ENCODE results near the gene TRIM72.
"Not testable (repeated sequence)": the region's sequence is repeated elsewhere in the genome, so short reads cannot be mapped to it uniquely, and the experiment has no call there.

The TRIM72 gene, protein sequence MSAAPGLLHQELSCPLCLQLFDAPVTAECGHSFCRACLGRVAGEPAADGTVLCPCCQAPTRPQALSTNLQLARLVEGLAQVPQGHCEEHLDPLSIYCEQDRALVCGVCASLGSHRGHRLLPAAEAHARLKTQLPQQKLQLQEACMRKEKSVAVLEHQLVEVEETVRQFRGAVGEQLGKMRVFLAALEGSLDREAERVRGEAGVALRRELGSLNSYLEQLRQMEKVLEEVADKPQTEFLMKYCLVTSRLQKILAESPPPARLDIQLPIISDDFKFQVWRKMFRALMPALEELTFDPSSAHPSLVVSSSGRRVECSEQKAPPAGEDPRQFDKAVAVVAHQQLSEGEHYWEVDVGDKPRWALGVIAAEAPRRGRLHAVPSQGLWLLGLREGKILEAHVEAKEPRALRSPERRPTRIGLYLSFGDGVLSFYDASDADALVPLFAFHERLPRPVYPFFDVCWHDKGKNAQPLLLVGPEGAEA

GRCh38 chr16:31213877-31214707 lies at the start of gene TRIM72:
Gene TRIM72 (plus strand): TSS chr16:31214119. CDS start chr16:31214739, 620 bp downstream.
- no peak for DNase-seq (ENCODE audit: low spot score)

GRCh38 chr16:31167315-31167714 lies 46.6 kb upstream of the TRIM72 start:
- DNase-seq (ENCODE audit: low spot score) = no peak

DNA sequence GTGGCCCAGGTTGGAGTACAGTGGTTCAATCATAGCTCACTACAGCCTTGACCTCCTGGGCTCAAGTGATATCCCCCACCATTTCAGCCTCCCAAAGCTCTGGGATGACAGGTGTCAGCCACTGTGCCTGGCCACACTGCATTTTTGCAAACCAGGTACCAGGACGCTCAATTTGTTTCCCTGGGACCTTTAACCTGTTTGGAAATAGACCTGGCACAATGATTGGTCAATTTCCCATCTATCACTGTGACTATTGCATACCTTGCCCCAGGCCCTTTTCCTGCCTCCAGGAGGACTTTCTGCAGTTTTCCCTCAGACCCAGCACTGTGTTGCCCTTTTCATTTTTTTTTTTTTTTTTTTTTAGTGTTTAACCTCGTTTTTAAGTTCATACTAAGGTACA lies 45.1 kb upstream of the TRIM72 start:
- no peak for DNase-seq (ENCODE audit: low spot score)

DNA sequence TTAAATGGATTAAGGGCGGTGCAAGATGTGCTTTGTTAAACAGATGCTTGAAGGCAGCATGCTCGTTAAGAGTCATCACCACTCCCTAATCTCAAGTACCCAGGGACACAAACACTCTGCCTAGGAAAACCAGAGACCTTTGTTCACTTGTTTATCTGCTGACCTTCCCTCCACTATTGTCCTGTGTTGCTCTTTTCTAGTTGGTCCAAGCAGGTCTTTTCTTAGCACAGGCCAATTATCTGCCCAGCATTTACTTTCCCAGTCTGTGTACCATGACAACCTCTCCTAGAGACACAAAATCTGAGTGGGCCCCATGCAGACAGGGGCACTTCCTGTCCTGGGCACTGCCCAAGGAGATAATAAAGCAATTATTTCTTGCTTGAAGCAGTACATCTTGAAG lies 43.9 kb upstream of the TRIM72 start:
- DNase-seq (ENCODE audit: low spot score) = not testable (repeated sequence)

GRCh38 chr16:31177136-31177535 lies 36.8 kb upstream of the TRIM72 start:
- DNase-seq (ENCODE audit: low spot score) = no peak

DNA sequence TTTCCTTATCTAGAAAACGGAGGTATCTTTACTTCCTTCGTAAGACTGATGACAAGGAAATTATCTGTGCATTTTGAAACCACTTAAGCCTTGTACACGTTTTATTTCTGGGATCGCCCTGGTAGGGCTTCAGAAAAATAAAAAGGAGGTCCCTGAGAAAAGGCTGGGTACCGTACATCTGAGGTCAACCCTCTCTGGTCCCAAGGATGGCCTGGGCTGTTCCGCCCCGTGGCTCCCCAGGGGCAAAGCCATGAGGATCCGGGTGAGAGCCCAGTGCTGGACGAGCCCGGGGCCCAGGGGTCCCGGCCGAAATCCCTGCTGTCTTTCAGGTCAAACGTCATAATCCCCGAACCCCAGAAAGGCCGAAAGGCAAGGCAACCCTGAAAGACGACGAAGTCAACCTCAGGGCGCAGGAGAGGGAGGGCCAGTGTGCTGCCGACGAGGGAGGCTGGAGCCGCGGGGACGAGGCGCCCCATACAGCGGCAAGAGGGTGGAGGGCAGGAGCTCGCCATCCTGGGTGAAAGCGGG lies 34.6 kb upstream of the TRIM72 start:
- DNase-seq (ENCODE audit: low spot score) = no peak

- DNase-seq (ENCODE audit: low spot score) = peak; percentile 95
These were observed 34.0 kb upstream of the TRIM72 start, which contains the start of gene FUS for GRCh38 chr16:31179747-31180459. Gene FUS (plus strand): TSS chr16:31180139. CDS start chr16:31180215, 76 bp downstream.

DNA sequence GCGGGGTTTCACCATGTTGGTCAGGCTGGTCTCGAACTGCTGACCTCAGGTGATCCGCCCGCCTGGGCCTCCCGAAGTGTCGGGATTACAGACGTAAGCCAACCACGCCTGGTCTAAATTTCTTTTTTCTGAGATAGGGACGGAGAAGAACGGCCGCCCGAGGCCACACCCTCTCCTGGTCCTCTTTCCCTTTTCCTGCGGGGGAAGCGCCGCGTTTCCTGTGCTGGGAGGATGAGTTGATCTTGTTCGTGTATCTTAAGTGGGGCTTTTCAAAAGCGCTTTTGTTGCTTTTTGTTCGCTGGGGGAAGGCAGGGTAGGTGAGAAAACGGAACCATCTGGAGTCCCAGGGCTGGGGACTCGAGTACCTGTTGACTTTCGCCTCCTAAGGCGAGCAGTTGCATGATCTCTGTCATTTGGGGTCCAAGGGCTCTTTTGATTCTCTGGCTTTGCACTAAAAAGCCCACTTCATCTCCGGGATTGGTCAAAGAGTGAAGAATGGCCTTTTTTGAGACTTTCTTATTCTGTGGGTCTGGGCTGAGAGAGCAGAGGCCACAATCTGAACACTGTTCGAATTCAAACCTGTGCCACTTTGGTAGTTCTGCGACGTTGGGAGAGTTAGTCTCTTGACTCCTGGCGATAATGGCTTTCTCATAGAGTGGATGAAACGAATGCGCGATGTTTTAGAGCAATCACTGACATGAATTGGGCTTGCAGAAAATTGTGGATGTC lies 32.7 kb upstream of the TRIM72 start:
- DNase-seq (ENCODE audit: low spot score) = no peak

GRCh38 chr16:31182391-31182790 lies 31.5 kb upstream of the TRIM72 start:
- no peak for DNase-seq (ENCODE audit: low spot score)

- no peak for DNase-seq (ENCODE audit: low spot score)
These were observed 30.2 kb upstream of the TRIM72 start for GRCh38 chr16:31183432-31184428.

GRCh38 chr16:31184888-31185287 lies 29.0 kb upstream of the TRIM72 start:
- DNase-seq (ENCODE audit: low spot score) = no peak

GRCh38 chr16:31185339-31185738 lies 28.6 kb upstream of the TRIM72 start:
- DNase-seq (ENCODE audit: low spot score) = no peak

- no peak for DNase-seq (ENCODE audit: low spot score)
These were observed 27.7 kb upstream of the TRIM72 start for GRCh38 chr16:31186176-31186575.

GRCh38 chr16:31186930-31187807 lies 26.8 kb upstream of the TRIM72 start:
- DNase-seq (ENCODE audit: low spot score) = no peak

- DNase-seq (ENCODE audit: low spot score) = no peak
These were observed 26.1 kb upstream of the TRIM72 start for GRCh38 chr16:31187808-31188189.

- DNase-seq (ENCODE audit: low spot score) = no peak
These were observed 25.2 kb upstream of the TRIM72 start for GRCh38 chr16:31188450-31189411.

- DNase-seq (ENCODE audit: low spot score) = no peak
These were observed 24.5 kb upstream of the TRIM72 start for GRCh38 chr16:31189412-31189778.

DNA sequence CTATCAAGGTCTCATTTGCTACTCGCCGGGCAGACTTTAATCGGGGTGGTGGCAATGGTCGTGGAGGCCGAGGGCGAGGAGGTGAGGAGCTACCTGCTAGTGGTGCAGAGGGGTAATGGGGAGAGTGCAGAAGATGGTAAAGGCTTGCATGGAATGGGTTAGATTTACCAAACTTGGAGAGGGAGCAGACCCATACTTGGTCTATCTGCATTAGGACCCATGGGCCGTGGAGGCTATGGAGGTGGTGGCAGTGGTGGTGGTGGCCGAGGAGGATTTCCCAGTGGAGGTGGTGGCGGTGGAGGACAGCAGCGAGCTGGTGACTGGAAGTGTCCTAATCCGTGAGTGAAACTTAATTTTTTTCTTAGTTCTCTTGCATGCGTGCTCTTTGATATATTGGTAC lies 23.9 kb upstream of the TRIM72 start:
- DNase-seq (ENCODE audit: low spot score) = no peak
